HepG2 (cell line): ENCODE data around the gene TRDMT1.

Experiments used
- NFRKB ChIP-seq: fragments of 450-650 bp; IDR thresholded peaks from 2 replicates; pipeline ENCODE4 v1.6.1; 2017
- ZFP90 ChIP-seq: sonication (generic); formaldehyde crosslinking; IDR thresholded peaks from 2 replicates; pipeline ENCODE4 v1.8.0; 2022; ENCODE audit warnings: missing genetic modification reagents, mild to moderate bottlenecking, inconsistent platforms, borderline replicate concordance

- no peak for TF ChIP-seq NFRKB
- TF ChIP-seq ZFP90 (CRISPR knock-in tag): no peak
These were observed 45.6 kb downstream of the TRDMT1 start for GRCh38 chr10:17155826-17156225.
